Activated CD4-positive, alpha-beta T cell treated with anti-CD3 and anti-CD28 coated beads, Interleukin-2, amount 50 U/mL, for 16 hours (primary cell): ENCODE measurements around the gene RNF10.
A peak's percentile ranks its signal among the peaks of the same experiment; 100 is the strongest.
"Not testable (repeated sequence)": the region's sequence is repeated elsewhere in the genome, so short reads cannot be mapped to it uniquely, and the experiment has no call there.

Experiments used
- DNase-seq: peaks from one replicate; pipeline ENCODE4 v3.0.0-alpha.2; 2020

Gene RNF10

DNA sequence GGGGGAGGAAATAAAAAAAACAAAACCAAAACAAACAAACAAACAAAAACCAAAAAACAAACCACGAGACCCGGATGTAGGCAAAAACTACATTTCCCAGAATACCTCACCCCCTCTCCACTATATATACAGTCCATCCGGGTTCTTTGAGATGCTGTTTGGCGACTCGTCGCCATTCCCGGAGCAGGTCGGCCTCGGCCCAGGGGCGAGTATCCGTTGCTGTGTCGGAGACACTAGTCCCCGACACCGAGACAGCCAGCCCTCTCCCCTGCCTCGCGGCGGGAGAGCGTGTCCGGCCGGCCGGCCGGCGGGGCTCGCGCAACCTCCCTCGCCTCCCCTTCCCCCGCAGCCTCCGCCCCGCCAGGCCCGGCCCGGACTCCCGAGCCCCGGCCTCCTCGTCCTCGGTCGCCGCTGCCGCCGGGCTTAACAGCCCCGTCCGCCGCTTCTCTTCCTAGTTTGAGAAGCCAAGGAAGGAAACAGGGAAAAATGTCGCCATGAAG, at the start of gene RNF10:
RNF10 (plus strand) TSS at position 154 of the 500 bp plus-strand sequence. CDS start 456 bp downstream, outside the sequence.
- DNase-seq = peak; percentile 92

DNA sequence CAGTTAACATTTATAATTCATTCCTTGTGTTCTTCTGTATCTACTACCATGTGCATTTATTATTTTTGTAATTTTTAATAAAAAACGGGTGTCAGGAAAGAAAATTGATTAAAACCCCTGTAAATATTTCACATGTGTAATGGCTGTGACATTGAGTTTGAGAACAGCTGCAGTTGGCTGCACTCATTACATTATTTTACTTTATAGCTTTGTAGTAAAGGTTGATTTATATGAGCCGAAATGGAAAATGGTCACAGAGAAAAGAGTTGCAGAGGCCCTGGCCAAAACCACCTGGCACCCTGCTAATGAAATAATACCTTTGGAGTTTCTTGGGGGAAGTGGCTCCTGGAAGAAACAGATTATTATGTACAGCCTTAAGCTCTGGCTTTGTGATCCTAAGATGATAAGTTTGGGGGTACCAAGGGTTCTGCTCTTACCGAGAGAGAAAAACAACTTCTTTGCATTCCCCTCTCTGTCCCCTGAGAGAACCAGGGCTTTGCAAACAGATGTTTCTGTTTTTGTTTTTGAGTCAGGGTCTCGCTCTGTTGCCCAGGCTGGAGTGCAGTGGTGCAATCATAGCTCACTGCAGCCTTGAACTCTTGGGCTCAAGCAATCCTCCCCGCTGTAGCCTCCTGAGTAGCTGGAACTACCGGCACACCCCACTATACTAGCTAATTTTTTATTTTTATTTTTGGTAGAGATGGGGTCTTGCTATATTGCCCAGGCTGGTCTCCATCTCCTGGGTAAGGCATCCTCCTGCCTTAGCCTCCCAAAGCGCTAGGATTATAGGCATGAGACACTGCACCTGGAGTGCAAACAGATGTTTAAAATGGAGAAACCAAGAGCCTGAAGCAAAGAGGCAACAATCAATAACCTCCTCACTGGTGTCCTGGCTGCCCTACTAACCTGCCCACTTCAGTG, 47.9 kb upstream of the RNF10 start:
- DNase-seq = no peak

DNA sequence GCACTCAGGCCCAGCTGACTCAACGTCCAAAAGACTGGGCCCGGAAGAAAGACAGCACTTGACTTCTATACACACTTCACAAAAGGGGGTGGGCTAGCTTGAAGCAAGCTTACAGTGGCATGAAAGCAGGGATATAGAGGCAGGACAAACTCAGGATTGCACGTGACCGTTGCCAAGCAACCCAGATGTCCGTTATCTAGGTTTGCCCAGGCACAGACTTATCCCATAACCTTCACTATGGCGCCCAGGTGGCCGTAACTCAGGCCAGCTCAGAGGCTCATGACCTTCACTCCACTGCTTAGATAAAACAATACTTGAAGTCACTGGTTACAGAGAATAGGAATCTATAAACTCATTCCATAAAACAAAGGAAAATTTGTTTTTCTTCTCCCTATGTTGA, 46.6 kb upstream of the RNF10 start:
- DNase-seq = not testable (repeated sequence)

DNA sequence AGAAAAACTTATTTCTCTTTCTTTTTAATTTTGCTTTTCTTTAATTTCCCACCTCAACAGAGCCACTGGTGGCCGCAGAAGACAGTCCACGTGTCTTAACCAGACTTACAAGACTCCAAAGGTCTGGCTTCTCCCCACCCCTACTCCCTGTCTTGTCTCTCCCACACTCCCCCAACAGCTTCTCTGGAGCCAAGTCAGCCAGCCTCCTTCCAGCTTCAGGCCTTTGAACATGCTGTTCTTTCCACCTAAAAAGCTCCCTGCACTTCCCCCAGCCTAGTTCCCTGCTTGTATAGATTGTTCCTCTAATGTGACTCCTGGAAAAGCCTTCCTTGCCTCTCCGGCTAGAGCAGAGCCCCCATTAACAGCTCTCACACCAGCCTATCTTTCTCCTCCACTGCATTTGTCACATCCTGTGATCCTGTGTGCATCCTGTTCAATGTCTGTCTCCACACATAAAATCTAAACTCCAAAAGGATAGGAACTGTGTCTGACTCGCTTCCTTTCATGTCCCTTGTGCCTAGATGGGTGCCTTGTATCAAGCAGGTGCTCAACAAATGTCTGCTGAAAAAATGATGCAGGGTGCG, 46.0 kb upstream of the RNF10 start:
- no peak for DNase-seq

DNA sequence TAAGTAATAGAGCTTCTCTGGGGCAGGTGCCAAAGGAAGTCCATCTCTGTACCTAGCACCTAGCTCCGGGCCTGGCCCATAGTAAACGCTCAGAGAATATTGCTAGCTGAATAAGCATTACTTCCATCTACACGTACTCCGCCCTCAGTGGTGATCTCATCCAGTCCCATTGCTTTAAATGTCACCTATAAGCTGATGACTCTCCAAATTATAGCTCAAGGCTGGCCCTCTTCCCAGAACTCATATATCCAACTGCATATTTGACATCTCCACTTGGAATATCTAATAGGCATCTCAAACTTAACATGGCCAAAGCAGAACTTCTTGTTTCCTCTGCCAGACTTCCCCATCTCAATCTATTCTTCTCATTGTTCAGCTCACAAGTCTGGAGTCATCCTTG, 45.1 kb upstream of the RNF10 start:
- DNase-seq = no peak

DNA sequence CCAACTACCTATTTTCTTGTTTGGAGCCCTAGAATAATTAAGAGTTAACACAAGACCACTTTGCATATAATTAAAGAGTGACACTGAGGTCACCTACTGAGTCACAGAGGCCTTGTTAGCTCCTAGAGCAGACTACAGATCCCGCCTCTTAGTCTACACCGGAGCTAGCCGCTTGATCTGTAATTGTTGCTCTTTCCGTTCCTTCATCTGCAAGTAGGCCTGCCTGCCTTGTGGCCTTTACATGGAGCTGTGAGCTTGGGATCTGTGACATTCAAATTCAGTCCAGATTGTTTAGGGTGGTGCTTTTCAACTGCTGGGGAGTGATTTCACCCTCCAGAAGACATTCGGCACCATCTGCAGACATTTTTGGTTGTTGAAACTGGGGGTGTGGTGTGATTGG, 43.8 kb upstream of the RNF10 start:
- DNase-seq = no peak

DNA sequence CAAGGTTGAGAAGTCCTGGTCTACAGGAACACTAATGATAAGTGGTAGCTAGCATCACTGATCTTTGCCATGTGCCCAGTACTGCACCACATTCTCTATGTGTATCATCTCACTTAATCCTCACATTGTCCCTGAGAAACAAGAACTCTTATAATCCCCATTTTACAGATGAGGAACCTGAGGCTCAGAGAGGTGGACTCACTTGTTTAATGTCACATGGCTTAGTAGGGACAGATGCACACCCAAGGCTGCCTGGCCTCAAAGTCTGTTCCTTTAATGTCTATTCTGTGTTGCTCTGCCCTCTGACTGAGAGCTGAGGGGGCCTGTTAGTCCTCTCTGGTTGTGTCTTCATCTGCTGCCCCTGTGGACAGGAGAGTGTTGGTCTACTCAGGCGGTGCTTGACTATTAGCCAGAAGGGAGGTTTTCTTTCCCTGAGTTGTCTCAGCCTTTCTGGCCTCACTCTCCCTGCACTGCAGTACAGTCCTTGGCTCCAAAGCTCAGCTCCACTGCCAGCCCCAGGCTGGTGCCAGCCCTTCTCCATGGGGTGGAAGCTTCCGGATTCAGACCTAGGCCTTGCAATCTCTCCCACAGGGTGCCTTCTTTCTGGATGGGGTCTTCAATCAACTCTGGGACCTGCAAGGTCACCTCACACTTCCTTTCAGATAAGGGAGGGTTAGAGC, 43.2 kb upstream of the RNF10 start:
- DNase-seq = no peak

DNA sequence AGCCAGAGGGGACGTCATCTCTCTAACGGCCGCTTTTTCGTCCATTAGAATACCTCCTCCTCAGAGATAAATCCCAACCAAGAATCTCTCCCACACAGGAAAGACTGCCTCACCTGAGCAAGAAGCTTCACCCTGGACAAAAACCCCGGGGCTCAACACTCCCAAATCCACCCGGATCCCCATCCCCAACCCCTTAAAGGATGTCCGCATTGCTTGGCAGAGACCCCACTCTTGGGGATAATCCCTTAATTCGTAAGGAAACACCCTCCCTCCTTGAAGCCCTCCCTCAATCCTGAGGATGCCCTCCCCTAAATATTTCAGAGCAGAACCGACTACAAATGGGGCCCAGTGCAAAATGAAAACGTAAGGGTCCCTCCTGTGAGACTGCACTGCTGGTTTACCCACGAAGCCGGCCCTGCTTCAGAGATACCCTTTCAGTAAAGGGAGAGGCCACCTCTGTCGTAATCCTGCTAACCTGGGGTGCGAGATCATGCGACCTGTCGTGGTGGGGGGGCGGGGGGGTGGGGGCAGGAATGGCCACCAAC, 38.9 kb upstream of the RNF10 start:
- DNase-seq = no peak

DNA sequence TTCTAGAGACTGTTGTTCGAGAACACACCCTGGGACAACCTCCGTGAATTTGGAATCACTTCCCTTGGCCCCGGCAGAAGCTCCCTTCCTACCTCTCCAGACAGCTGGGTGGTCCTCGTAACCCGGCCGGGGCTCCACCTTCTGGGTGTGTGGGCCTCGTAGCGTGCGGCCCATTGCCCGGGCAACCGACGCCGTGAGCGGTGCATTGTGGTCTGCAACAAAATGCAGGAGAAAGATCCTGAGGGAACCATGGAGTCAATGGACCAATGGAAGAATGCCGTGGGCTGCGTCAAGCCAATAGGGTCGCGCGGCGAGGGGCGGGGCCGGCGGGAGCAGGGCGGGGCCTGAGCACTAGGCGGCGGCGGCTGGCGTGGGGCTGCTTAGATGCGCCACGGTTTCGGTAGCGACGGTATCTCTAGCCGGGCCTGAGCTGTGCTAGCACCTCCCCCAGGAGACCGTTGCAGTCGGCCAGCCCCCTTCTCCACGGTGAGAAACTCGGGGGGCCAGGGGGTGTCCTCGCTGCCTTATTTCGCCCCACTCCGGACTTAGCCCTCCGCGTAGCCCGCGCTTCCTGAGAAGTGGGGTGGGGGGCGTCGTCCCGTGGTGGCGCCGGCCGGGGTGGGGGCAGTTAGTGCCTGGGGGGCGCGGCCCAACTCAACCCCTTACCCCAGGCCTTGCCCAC, 38.3 kb upstream of the RNF10 start, which contains the start of gene DYNLL1:
DYNLL1 (plus strand) TSS at position 383 of the 682 bp plus-strand sequence. CDS start 309 bp downstream, outside the sequence.
- DNase-seq = peak; percentile 98

DNA sequence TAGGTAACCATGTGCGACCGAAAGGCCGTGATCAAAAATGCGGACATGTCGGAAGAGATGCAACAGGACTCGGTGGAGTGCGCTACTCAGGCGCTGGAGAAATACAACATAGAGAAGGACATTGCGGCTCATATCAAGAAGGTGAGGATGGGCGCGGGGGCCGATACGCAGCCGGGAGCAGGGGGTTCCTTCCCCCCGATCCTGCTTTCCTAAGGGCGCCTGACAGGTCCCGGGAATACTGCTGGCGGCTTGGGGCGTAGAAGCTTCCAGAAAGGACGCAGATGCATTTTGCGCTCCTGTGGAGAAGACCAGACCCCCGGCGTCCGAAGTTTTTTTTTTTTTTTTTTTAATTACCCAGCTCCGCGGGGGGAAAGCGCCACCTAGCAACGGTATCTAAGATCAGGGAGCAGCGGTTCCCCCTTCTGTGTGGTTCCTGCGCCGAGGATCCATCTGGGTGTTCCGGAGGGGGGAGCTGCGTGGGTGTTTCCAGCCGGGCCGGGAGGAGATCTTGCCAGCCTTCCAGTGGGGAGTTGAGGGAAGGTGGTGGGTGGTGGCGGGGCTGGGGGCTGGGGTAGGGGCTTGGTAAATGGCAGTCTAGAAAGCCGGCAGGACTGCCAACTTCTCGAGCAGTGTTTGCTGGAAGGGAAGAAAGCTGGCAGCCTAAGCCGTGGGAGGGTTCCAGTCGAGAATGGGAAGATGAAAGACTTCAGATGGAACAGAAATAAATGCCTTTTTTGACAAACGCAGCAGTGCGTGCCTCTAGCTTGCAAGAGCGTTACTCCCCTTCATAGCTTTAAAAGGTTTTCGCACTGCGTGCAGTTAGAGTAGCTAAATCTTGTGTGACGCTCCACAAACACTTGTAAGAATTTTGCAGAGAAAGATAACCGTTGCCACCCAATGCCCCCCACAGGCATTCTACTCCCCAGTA, 37.5 kb upstream of the RNF10 start:
- peak; percentile 39 for DNase-seq

DNA sequence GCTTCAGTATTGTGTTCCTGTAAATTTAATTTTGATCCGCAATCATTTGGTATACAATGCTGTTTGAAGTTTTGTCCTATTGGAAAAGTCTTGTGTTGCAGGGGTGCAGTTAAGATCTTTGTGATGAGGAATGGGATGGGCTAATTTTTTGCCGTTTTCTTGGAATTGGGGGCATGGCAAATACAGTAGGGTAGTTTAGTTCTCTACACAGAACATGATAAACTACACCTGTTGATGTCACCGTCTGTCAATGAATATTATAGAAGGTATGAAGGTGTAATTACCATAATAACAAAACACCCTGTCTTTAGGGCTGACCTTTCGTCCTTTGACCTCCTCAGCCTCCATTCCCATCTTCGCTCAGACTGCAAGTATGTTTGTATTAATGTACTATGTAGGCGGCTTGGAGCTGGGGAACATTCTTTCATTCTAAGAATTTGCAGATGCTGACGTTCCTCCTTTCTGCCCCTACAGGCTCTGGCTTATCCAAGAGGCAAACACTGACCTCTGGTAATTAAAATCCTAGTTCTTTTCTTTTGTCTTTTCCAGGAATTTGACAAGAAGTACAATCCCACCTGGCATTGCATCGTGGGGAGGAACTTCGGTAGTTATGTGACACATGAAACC, 36.5 kb upstream of the RNF10 start:
- DNase-seq = no peak

DNA sequence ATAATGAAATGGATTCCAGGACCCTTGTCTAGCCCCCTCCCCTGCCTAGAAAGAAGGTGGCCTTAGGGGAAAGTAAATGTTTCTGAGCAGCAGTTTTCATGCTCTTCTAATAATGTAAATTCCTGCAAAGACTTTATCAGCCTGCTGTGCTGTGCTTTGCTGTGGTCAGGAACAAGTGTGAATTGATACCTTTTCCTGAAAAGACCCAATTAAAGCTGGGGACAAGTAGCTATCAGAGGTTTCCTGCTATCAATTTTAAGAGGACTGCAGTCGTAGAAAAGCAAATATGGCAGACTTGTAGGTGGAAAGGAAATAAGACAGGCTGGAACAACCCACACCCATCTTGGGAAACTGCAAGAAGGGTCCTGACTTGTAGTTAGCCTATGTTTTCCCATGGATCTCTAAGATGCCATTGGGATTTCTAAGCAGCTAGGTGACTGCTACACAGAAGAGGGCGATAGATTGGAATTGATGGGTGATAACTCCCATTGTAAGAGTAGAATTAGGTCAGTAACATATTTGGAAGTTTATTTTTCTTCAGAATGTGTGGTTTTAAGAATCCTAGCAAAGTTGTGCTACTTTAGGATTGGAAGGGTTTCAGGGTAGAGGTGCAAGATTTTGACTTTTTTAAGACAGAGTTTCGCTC, 35.2 kb upstream of the RNF10 start:
- no peak for DNase-seq

DNA sequence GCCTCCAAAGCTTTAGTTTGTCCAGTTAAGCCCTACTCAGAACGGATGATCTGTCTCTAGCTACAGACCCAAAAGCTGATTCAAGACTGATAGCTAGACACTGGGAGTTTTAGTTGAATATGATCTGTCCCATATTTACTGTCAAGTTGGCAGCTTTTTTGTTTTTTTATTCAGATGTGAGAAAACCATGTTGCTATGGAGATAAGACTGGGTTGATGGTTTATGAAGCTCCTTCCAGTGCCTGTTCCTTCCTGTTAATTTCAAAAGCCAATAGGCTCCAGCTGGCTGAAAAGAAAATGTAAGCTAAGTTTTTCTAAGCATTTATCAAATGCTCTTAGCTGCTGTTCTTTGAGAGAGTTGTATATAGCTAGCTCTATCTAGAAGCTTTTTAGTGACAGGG, 33.6 kb upstream of the RNF10 start:
- DNase-seq = no peak

DNA sequence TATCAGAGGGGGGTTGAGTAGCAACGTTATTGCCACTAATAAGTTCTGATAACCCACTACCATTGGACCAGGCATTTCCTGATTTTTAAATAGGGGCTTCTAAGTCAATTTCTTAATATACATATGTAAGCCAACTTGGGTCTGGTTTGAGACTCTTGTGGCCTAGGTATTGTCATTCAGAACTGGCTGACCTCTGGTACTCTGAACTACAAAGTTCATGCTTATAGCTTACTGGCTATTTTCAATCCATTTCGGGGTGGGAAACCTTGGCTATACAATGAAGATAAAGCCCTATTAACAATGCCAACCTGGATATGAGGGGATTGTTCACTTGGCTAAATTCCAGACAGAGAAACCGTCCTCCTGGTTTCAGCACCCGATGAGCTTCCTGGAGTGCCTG, 29.6 kb upstream of the RNF10 start:
- no peak for DNase-seq

DNA sequence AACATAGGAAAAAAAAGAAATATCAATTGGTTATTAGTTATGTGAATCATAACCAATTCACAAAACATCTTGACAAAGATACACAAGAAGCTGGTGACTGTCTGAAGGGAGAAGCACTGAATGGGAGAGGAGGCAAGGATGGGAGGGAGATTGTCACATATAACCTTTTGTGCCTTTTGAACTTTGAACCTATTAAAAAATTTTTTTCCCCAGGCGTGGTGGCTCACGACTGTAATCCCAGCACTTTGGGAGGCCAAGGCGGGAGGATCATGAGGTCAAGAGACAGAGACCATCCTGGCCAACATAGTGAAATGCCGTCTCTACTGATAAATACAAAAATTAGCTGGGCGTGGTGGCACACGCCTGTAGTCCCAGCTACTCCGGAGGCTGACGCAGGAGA, 25.6 kb upstream of the RNF10 start:
- DNase-seq = no peak

DNA sequence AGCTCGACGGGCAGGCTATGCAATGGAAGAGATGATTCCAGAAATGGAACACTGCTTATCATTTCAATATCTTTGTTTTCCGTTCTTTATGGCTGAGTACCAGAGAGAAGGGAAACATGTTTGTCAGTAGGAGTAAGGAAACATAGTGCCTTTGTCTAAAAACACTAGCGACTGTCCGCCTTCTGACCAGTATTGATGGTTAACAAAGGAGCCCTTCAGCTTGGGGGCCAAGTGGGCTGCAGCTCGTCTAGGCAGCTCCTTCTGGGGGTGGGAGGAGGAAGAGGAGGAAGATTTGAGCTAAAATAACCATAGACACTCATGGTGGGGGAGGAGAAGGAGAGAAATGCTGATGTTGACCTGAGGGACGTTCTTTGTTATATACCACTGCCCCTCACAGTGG, 20.2 kb upstream of the RNF10 start:
- DNase-seq = no peak

DNA sequence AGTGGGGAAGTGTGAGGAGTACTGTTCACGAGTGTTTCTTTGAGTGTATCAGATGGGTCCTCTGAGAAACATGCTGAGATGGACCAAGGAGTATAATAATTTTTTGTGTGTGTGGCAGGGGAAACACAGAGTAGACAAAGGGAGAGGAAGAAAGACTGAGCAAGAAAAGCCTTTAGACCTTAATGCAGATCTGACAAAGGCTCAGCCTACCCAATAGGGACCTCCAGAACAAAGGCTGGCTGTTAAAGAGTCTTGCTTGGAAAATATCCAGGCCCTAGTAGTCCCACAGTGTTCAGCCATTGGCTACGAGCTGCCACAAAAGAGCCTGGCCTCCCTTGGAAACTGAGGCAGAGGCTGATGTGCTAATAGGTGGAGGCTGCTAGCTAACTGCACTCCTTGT, 18.7 kb upstream of the RNF10 start:
- DNase-seq = no peak

DNA sequence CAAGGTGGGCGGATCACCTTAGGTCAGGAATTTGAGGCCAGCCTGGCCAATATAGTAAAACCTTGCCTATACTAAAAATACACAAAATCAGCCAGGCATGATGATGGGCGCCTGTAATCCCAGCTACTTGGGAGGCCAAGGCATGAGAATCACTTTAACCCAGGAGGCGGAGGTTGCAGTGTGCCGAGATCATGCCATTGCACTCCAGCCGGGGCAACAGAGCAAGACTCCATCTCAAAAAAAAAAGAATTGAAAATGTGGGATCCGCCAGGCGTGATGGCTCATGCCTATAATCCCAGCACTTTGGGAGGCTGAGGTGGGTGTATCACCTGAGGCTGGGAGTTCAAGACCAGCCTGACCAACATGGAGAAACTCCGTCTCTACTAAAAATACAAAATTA, 14.8 kb upstream of the RNF10 start:
- not testable (repeated sequence) for DNase-seq

DNA sequence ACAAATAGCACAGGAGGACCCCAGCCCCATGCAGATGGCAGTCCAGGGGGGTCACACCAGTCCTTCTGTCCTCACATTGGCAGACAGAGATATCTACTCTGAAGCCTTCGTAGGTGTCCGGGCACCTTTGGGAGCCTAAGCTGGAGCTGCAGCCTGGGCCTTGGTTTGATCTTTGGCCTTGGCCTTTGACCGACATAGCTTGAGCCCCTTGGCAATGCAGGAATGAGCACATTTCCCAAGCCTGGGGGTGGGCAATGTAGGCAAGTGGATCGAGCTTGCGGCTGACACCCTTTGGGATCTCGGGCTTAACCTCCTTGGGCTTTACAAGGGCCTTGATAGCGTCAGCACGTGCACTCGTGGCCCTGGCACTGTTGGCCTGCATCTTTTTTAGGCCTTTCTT, 11.6 kb upstream of the RNF10 start:
- DNase-seq = no peak

DNA sequence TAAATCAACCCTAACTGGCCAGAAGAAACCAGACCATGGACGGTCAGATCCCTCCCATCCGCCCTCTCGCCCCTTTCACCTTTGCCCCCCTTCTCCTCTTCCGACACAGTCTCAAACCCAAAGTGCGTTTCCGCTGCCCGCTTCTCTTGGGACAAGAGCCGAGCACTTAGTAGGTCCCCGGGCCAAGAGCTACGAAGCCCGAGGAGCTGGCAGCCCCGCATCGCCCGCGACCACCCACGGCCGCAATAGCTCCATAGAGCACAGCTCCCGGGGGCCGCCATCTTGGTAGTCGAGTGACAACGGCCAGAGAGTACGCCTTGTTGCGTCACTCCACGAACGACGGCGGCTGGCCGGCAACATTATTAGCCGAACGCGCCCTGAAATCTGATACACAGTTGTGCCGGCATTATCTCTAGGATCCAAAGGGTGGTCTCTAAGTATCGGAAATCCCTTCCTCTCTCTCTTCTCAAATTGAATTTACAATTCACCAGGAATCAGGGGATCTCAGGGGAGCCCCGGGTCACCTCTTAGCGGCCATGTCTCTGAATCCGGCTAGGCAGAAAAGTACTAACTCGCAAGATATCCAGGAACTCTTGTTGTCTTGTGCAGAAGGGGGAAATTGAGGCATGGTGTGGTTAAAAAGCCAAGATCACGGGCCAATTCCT, 5.2 kb upstream of the RNF10 start, which contains the start of gene COQ5:
COQ5 (minus strand) TSS at position 298 of the 665 bp plus-strand sequence; CDS start at position 281, 17 bp downstream.
- peak; percentile 88 for DNase-seq
